Measurements from ENCODE around the gene TP53TG5. TPM values are rescaled to one million over a fixed set of nuclear protein-coding genes. Genes with fewer than 3 reads are reported as not detected.

TP53TG5 gene
- total RNA-seq, 2 experiments from 2014 or later = not detected

DNA sequence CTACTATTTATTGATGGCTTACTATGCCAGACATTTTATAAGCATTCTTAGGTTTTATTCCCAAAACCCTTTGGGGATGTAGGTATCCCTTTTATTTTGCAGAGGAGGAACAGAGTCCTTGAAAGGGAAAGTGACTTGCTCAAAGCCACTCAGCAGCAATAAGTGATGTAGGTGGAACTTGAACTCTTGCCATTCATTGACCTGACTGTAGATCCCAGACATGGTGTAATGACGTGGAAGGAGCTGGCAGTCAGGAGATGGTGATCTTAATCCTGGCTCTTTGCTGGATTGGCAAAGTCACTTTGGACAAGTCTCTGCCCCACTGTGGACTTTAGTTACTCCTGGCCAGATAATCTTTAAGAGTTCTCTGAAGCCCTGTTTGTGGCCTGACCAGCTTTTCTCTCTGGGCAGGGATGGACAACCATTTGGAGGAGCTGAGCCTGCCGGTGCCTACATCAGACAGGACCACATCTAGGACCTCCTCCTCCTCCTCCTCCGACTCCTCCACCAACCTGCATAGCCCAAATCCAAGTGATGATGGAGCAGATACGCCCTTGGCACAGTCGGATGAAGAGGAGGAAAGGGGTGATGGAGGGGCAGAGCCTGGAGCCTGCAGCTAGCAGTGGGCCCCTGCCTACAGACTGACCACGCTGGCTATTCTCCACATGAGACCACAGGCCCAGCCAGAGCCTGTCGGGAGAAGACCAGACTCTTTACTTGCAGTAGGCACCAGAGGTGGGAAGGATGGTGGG lies 31.6 kb upstream of the TP53TG5 start:
- intact Hi-C loops (cut with micrococcal nuclease; ENCODE audit: unreplicated experiment) = no loop called here
- POLR2A ChIA-PET = no interaction called here
- Histone ChIP-seq H4K20me1 (ENCODE audit: insufficient read depth, low read length) (no peaks in the 10 kb centered on the region), H2AFZ (ENCODE audit: low read length) (no peak overlapping the region), H3K9me2 (ENCODE audit: insufficient read depth, low read length) (no peaks in the 10 kb centered on the region), H3K9me3 (ENCODE audit: low read length) (no peaks in the 10 kb centered on the region), H3K79me2 (ENCODE audit: insufficient read depth, low read depth, low read length) (no peaks in the 10 kb centered on the region), H3K4me2 (ENCODE audit: low read length) (no peak overlapping the region), H3K4me1 (ENCODE audit: insufficient read depth, low read length, poor library complexity, severe bottlenecking) (peaks cover 8% of the 10 kb centered on the region), H3K4me3 (ENCODE audit: low read depth, low read length, poor library complexity, severe bottlenecking) (no peak overlapping the region), H3K36me3 (ENCODE audit: insufficient read depth, low read length) (no peaks in the 10 kb centered on the region), H3K27ac (ENCODE audit: low read depth, low read length, poor library complexity, severe bottlenecking) (no peak overlapping the region)
- CTCF ChIA-PET (ENCODE audit: unreplicated experiment) = no interaction called here
- BruUV-seq (replicated peaks) = no TSS peak
- no peak for TF ChIP-seq EZH2phosphoT487 (IDR thresholded peaks at IDR 0.05; ENCODE audit: borderline replicate concordance, low read depth, low read length)
- TF ChIP-seq, protein P1, sequence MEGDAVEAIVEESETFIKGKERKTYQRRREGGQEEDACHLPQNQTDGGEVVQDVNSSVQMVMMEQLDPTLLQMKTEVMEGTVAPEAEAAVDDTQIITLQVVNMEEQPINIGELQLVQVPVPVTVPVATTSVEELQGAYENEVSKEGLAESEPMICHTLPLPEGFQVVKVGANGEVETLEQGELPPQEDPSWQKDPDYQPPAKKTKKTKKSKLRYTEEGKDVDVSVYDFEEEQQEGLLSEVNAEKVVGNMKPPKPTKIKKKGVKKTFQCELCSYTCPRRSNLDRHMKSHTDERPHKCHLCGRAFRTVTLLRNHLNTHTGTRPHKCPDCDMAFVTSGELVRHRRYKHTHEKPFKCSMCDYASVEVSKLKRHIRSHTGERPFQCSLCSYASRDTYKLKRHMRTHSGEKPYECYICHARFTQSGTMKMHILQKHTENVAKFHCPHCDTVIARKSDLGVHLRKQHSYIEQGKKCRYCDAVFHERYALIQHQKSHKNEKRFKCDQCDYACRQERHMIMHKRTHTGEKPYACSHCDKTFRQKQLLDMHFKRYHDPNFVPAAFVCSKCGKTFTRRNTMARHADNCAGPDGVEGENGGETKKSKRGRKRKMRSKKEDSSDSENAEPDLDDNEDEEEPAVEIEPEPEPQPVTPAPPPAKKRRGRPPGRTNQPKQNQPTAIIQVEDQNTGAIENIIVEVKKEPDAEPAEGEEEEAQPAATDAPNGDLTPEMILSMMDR (conservative IDR thresholded peaks at IDR 0.05; ENCODE audit: low read length) = no peak
- DNase-seq (ENCODE audit: low spot score) = no peak

DNA sequence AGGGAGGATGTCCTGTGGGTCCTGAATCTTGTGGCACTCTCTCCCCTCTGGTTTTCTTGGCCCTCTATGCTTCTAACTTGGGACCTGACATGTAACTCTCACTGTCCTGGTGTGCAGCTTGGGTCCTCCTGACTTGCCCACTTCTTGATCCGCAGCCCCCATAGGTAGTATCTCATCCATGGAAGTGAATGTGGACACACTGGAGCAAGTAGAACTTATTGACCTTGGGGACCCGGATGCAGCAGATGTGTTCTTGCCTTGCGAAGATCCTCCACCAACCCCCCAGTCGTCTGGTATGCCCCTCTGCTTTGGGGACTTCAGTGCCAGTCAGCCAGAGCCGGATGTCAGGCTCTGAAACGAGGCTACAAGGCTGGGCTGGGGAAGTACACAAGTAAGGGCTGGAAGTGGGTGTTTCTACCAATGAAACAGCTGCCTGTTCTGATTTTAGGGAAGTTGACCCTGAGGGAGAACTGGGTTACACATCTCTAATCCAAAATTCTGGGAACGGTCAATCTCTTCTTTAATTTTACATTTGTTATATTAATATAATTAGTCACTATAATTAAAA lies 30.6 kb upstream of the TP53TG5 start:
- POLR2A ChIA-PET = no interaction called here

More for the DNA sequence above, 30.6 kb upstream of the TP53TG5 start:
- no peak overlapping the region for H2AFZ ChIP-seq (ENCODE audit: low read length)
- no TSS peak for BruUV-seq (replicated peaks)
- H3K4me3 ChIP-seq (ENCODE audit: low read depth, low read length, poor library complexity, severe bottlenecking) = no peak overlapping the region
- H3K9me2 ChIP-seq (ENCODE audit: insufficient read depth, low read length) = no peaks in the 10 kb centered on the region
- DNase-seq (ENCODE audit: low spot score) = peak; percentile 27
- CTCF ChIA-PET (ENCODE audit: unreplicated experiment) = no interaction called here
- TF ChIP-seq, protein P1 (conservative IDR thresholded peaks at IDR 0.05; ENCODE audit: low read length) = no peak
- TF ChIP-seq EZH2phosphoT487 (IDR thresholded peaks at IDR 0.05; ENCODE audit: borderline replicate concordance, low read depth, low read length) = no peak
- H3K79me2 ChIP-seq (ENCODE audit: insufficient read depth, low read depth, low read length) = no peaks in the 10 kb centered on the region
- no peak overlapping the region for H3K4me2 ChIP-seq (ENCODE audit: low read length)
- H4K20me1 ChIP-seq (ENCODE audit: insufficient read depth, low read length) = no peaks in the 10 kb centered on the region
- no peak overlapping the region for H3K27ac ChIP-seq (ENCODE audit: low read depth, low read length, poor library complexity, severe bottlenecking)
- intact Hi-C loops (cut with micrococcal nuclease; ENCODE audit: unreplicated experiment) = no loop called here
- no peaks in the 10 kb centered on the region for H3K36me3 ChIP-seq (ENCODE audit: insufficient read depth, low read length)
- no peaks in the 10 kb centered on the region for H3K9me3 ChIP-seq (ENCODE audit: low read length)
- H3K4me1 ChIP-seq (ENCODE audit: insufficient read depth, low read length, poor library complexity, severe bottlenecking) = no peaks in the 10 kb centered on the region
